TTC549 (cell line): ENCODE measurements around the gene GLI1.
"Not testable (repeated sequence)": the region's sequence is repeated elsewhere in the genome, so short reads cannot be mapped to it uniquely, and the experiment has no call there.

Experiments
- FAIRE-seq: peaks from 2 replicates; lab custom pipeline; 2012; peaks lifted over from hg19 to GRCh38; lab: Jason Lieb, UNC

The GLI1 gene

GRCh38 chr12:57459750-57460467 is at the start of gene GLI1:
TSS of gene GLI1 (plus strand) at chr12:57459785. CDS start at chr12:57463692, 3,907 bp downstream.
- FAIRE-seq = no peak

DNA sequence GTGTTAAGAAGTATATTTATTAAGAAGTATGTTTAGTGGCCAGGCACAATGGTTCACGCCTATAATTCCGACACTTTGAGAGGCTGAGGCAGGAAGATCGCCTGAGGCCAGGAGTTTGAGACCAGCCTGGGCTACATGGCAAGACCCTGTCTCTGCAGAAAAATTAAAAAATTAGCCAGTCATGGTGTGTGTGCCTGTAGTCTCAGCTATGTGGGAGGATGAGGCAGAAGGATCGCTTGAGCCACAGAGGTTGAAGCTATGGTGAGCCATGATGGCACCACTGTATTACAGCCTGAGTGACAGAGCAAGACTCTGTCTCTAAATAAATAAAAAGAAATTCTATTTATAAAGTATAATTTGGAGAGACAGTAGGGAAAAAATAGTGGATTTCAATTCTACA is 49.1 kb upstream of the GLI1 start:
- FAIRE-seq = no peak

GRCh38 chr12:57414160-57414559 is 45.4 kb upstream of the GLI1 start:
- FAIRE-seq = not testable (repeated sequence)

- FAIRE-seq = no peak
Observed at GRCh38 chr12:57415088-57415487, 44.5 kb upstream of the GLI1 start.

- FAIRE-seq = no peak
Observed at GRCh38 chr12:57416039-57416996, 43.3 kb upstream of the GLI1 start.

GRCh38 chr12:57418255-57418654 is 41.3 kb upstream of the GLI1 start:
- no peak for FAIRE-seq

DNA sequence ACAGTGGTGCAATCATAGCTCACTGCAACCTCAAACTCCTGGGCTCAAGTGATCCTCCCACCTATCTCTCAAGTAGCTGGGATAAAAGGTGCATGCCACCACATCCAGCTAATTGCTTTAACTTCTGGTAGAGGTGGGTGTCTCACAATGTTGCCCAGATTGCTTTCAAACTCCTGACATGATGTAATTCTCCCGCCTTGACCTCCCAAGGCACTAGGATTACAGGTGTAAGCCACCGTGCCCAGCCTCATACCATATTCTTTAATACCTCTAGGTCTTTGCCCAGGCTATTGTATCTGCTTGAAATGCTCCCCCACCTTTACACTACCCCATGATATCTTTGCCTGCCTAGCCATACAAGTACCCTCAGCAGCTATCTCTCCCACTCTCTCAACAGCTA is 40.1 kb upstream of the GLI1 start:
- FAIRE-seq = no peak

DNA sequence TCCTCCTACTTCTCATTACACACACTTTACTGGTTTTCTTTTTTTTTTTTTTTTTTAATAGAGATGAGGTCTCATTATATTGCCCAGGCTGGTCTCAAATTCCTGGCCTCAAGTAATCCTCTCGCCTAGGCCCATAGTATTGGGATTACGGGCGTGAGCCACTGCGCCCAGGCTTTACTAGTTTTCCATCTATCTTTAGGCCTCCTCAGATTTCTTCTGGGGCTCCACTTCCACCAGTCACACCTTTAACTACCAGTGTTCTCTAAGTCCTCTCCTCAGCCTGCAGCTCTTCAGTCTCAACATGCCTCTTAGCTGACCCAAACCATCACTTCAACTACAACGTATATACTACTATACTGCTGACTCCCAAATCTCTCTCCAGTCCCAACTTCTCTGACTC is 39.1 kb upstream of the GLI1 start:
- no peak for FAIRE-seq

- FAIRE-seq = not testable (repeated sequence)
Observed at GRCh38 chr12:57426948-57427347, 32.6 kb upstream of the GLI1 start.

GRCh38 chr12:57428965-57429364 is 30.6 kb upstream of the GLI1 start:
- no peak for FAIRE-seq

DNA sequence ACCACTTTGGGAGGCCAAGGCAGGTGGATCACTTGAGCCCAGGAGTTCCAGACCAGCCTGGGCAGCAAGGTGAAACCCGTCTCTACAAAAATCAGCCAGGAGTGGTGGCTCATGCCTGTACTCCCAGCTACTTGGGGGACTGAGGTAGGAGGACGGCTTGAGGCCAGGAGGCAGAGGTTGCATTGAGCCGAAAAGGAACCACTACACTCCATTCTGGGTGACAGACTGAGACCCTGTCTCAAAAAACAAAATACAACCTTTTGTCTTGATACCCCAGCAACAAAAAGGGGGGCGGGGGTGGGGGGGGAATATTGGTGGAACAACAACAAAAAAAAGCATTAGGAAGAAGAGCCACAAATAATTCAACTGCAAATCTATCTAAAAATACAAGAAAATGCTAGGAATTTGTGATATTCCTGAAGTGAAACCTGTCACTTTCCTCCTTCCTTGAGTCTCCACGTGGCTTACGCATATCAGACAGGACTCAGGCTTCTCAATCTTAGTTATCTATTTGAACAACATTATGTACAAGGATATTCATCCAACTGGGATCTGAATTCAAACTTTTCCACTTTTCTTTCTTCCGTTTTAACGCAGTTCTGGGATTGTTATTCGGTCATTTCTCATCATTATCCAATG is 30.0 kb upstream of the GLI1 start:
- no peak for FAIRE-seq

GRCh38 chr12:57430112-57430930 is 29.3 kb upstream of the GLI1 start:
- FAIRE-seq = no peak

- no peak for FAIRE-seq
Observed at GRCh38 chr12:57430931-57431566, 28.5 kb upstream of the GLI1 start, which contains the start of gene R3HDM2. TSS of gene R3HDM2 (minus strand) at chr12:57431043. CDS start at chr12:57310428, 120,615 bp downstream.

DNA sequence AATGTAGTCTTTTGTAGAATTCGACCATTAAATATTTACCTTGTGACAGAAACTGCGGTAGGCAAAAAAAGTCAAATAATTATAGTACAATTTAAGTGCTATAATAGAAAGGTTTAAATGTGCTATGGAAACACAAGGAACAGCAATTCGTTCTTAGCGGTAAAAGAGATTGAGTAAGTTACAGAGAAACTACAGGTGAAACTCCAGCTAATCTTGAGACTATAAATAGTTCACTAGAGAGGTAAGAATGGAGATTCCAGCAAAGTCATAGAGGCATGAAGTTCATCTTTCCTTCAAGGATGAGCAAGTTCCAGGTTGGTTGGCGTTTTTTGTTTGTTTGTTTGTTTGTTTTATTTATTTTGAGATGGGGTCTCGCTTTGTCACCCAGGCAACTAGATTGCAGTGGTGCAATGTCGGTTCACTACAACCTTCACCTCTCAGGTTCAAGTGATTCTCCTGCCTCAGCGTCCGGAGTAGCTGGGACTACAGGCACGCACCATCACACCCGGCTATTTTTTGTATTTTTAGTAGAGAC is 27.9 kb upstream of the GLI1 start:
- FAIRE-seq = no peak

GRCh38 chr12:57433370-57433769 is 26.2 kb upstream of the GLI1 start:
- FAIRE-seq = no peak

- FAIRE-seq = no peak
Observed at GRCh38 chr12:57434517-57435223, 24.9 kb upstream of the GLI1 start, which contains the start of gene INHBC. TSS of gene INHBC (plus strand) at chr12:57434784. CDS start at chr12:57434887, 103 bp downstream.

GRCh38 chr12:57435293-57435692 is 24.3 kb upstream of the GLI1 start:
- no peak for FAIRE-seq

- no peak for FAIRE-seq
Observed at GRCh38 chr12:57438400-57438799, 21.2 kb upstream of the GLI1 start.

- FAIRE-seq = no peak
Observed at GRCh38 chr12:57439762-57440266, 19.8 kb upstream of the GLI1 start.

GRCh38 chr12:57441393-57441792 is 18.2 kb upstream of the GLI1 start:
- FAIRE-seq = not testable (repeated sequence)
